ENCODE results near the gene OLFML2A.

DNA sequence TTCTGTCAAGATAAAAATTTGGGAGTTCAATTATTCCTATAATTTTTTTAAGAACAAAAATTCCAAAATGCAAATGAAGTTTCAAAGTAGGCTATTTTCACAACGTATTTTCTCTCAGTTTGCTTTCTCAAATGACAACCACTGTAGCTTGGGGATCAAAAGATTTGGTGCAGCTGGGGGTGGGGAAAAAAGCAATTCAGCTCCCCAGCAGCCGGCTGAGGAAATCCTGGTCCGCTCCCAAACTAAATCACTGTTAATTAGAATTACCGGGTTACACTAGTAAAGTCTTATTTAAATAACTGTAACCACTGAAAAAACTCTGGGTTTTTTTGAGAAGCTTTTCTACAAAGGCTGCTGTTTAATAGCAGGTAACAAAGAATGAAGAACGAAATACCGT, 11.5 kb upstream of the OLFML2A start:
- TF ChIP-seq, protein P1, sequence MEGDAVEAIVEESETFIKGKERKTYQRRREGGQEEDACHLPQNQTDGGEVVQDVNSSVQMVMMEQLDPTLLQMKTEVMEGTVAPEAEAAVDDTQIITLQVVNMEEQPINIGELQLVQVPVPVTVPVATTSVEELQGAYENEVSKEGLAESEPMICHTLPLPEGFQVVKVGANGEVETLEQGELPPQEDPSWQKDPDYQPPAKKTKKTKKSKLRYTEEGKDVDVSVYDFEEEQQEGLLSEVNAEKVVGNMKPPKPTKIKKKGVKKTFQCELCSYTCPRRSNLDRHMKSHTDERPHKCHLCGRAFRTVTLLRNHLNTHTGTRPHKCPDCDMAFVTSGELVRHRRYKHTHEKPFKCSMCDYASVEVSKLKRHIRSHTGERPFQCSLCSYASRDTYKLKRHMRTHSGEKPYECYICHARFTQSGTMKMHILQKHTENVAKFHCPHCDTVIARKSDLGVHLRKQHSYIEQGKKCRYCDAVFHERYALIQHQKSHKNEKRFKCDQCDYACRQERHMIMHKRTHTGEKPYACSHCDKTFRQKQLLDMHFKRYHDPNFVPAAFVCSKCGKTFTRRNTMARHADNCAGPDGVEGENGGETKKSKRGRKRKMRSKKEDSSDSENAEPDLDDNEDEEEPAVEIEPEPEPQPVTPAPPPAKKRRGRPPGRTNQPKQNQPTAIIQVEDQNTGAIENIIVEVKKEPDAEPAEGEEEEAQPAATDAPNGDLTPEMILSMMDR (IDR thresholded peaks at IDR 0.05; ENCODE audit: poor library complexity, severe bottlenecking) = no peak
- TF ChIP-seq EZH2 (IDR thresholded peaks at IDR 0.05; ENCODE audit: borderline replicate concordance, insufficient read depth, low read length, poor library complexity, severe bottlenecking) (no peak), RAD21 (conservative IDR thresholded peaks at IDR 0.05) (no peak)

Data from neural cell (in vitro differentiated cells).